Transverse colon (tissue), 4 donors: ENCODE measurements around the gene MAP3K8. TPM values are rescaled to one million over a fixed set of nuclear protein-coding genes. Genes with fewer than 3 reads are reported as not detected.
A peak's percentile ranks its signal among the peaks of the same experiment; 100 is the strongest.

Source experiments
- DNase-seq: peaks from one replicate; pipeline ENCODE4 v3.0.0-alpha.2; 2019
- H3K27ac ChIP-seq, 4 donors: fragments of 200-600 bp; sonication (generic); 2 replicates each; pipeline ENCODE4 v1.5.1; 2016 to 2018; ENCODE audit warnings: inconsistent platforms in 4 of 4
- H3K27me3 ChIP-seq: fragments of 200-600 bp; sonication (generic); 2 replicates; pipeline ENCODE4 v1.5.1; 2017; ENCODE audit warnings: inconsistent platforms
- H3K36me3 ChIP-seq, 4 donors: fragments of 200-600 bp; sonication (generic); 2 replicates each; pipeline ENCODE4 v1.5.1; 2017 to 2019; ENCODE audit warnings: inconsistent platforms in 4 of 4
- H3K4me1 ChIP-seq, 4 donors: fragments of 200-600 bp; sonication (generic); 2 replicates each; pipeline ENCODE4 v1.5.1; 2017 to 2020; ENCODE audit warnings: inconsistent platforms in 4 of 4
- H3K4me3 ChIP-seq, 4 donors: fragments of 200-600 bp; sonication (generic); 1 replicate in 1 of 4; 2 replicates in 3 of 4; pipeline versions ENCODE4 v1.5.1 to v1.6.1; 2017 to 2019; ENCODE audit warnings: inconsistent platforms in 4 of 4
- H3K9me3 ChIP-seq, 2 donors: fragments of 200-600 bp; sonication (generic); 2 replicates each; pipeline ENCODE4 v1.5.1; 2017 to 2019; ENCODE audit warnings: inconsistent platforms in 2 of 2
- CTCF ChIP-seq, 5 experiments: fragments of 200-600 bp in 3 of 5; fragments of 450-650 bp in 2 of 5; sonication (generic) in 3 of 5; IDR thresholded peaks; 1 replicate in 2 of 5; 2 replicates in 3 of 5; pipeline ENCODE4 v1.5.1; 2016 to 2017; ENCODE audit warnings: antibody characterized with exemption in 5 of 5, inconsistent platforms in 3 of 5, mild to moderate bottlenecking in 2 of 5, moderate library complexity in 1 of 5
- EP300 ChIP-seq: sonication (generic); formaldehyde crosslinking; IDR thresholded peaks from one replicate; pipeline ENCODE4 v1.6.1; 2017; ENCODE audit warnings: antibody characterized with exemption, low read depth
- POLR2A ChIP-seq: fragments of 450-650 bp; IDR thresholded peaks from one replicate; pipeline ENCODE4 v1.6.1; 2016; ENCODE audit warnings: antibody characterized with exemption, mild to moderate bottlenecking, moderate library complexity
- POLR2AphosphoS5 ChIP-seq, 3 donors: sonication (generic); formaldehyde crosslinking; IDR thresholded peaks; one replicate each; pipeline ENCODE4 v1.6.1; 2016; ENCODE audit warnings: antibody characterized with exemption in 3 of 3
- WGBS, 2 donors: methylation state at CpG; one replicate each; pipeline ENCODE4 v1.1.5; 2018; ENCODE audit warnings: low coverage in 1 of 2; 5-methylcytosine and 5-hydroxymethylcytosine counted together
- in situ Hi-C, 4 donors: fragments of 200-750 bp; cut with MboI; loops; one replicate each; pipeline versions ENCODE4 v1.15.0 to v1.15.1; 2017; ENCODE audit warnings: low sequenced_read_pairs in 3 of 4, low pct_ligation_motif_present in 1 of 4, low pct_unique_long_range_greater_than_20kb in 1 of 4
- intact Hi-C: fragments of 100-400 bp; cut with DNase I; formaldehyde crosslinking; loops from one replicate; pipeline ENCODE4 v1.15.1; 2023; ENCODE audit warnings: low total_unique reads
- total RNA-seq, 4 donors: library from RNA; depleted of rRNA; stranded (reverse); fragments of >200 nt; gene quantifications; one replicate each; pipeline ENCODE4 v1.1.0, GENCODE V29; 2016

Gene MAP3K8
- total RNA-seq, 4 donors from 2014 or later = 2.2 to 26.7 (median 11.8) TPM

GRCh38 chr10:30459283-30459682 is 25.3 kb downstream of the MAP3K8 start:
- H3K4me3 ChIP-seq = no peak overlapping the region
- no peak for TF ChIP-seq CTCF (IDR thresholded peaks at IDR 0.05)
- TF ChIP-seq POLR2A = no peak
- no peak for TF ChIP-seq EP300
- TF ChIP-seq POLR2AphosphoS5 (IDR thresholded peaks at IDR 0.05) = no peak
- DNase-seq = peak; percentile 22
- H3K36me3 ChIP-seq = peaks cover 0 to 41% (median 12%) of the 10 kb centered on the region in 4 donors
- H3K27me3 ChIP-seq = no peaks in the 10 kb centered on the region
- in situ Hi-C loops (no loop called here), intact Hi-C loops (no loop called here)
- 75% methylated on average over 6 of the region's 6 CpGs; no CpG with 5 or more reads in 1 of the 2 donors for WGBS, 2 donors
- peaks cover 0 to 29% (median 20%) of the 10 kb centered on the region in 4 donors for H3K4me1 ChIP-seq
- peak overlapping the region; percentile 36 to 50 (median 42) for H3K27ac ChIP-seq
- H3K9me3 ChIP-seq = no peaks in the 10 kb centered on the region

GRCh38 chr10:30460121-30460520 is 26.1 kb downstream of the MAP3K8 start:
- H3K36me3 ChIP-seq = peaks cover 0 to 41% (median 12%) of the 10 kb centered on the region in 4 donors
- intact Hi-C loops = no loop called here
- peak overlapping the region in 3 of 4 donors; percentile 1 to 50 (median 4) for H3K27ac ChIP-seq
- in situ Hi-C loops = no loop called here
- H3K4me1 ChIP-seq = peaks cover 0 to 27% (median 17%) of the 10 kb centered on the region in 4 donors
- DNase-seq = no peak
- TF ChIP-seq EP300 (no peak), POLR2A (no peak), POLR2AphosphoS5 (IDR thresholded peaks at IDR 0.05) (no peak), CTCF (IDR thresholded peaks at IDR 0.05) (no peak)
- no peaks in the 10 kb centered on the region for H3K27me3 ChIP-seq
- no peak overlapping the region for H3K4me3 ChIP-seq
- no peaks in the 10 kb centered on the region for H3K9me3 ChIP-seq
- WGBS, 2 donors = 85 to 100% methylated on average over 2 to 3 of the region's 3 CpGs

- Histone ChIP-seq H3K9me3 (no peaks in the 10 kb centered on the region), H3K27ac (no peak overlapping the region), H3K27me3 (no peaks in the 10 kb centered on the region), H3K4me3 (no peak overlapping the region), H3K4me1 (peaks cover 0 to 9% (median 6%) of the 10 kb centered on the region in 4 donors), H3K36me3 (peaks cover 0 to 41% (median 12%) of the 10 kb centered on the region in 4 donors)
- intact Hi-C loops = no loop called here
- in situ Hi-C loops = no loop called here
- TF ChIP-seq CTCF (IDR thresholded peaks at IDR 0.05) (no peak), POLR2AphosphoS5 (IDR thresholded peaks at IDR 0.05) (peak in 1 of 3 donors; percentile 5)
- no peak for DNase-seq
- 77 to 84% methylated on average over 4 of the region's 4 CpGs for WGBS, 2 donors
Observed at GRCh38 chr10:30462513-30462912, 28.5 kb downstream of the MAP3K8 start.

GRCh38 chr10:30463944-30464451 is 30.0 kb downstream of the MAP3K8 start:
- intact Hi-C loops (no loop called here), in situ Hi-C loops (no loop called here)
- Histone ChIP-seq H3K27ac (no peak overlapping the region), H3K4me1 (peaks cover 0 to 8% (median 4%) of the 10 kb centered on the region in 4 donors), H3K27me3 (no peaks in the 10 kb centered on the region), H3K36me3 (peaks cover 0 to 32% (median 9%) of the 10 kb centered on the region in 4 donors), H3K9me3 (no peaks in the 10 kb centered on the region), H3K4me3 (no peak overlapping the region)
- no peak for DNase-seq
- WGBS, 2 donors = 80 to 85% methylated on average over 1 to 2 of the region's 2 CpGs
- TF ChIP-seq CTCF (IDR thresholded peaks at IDR 0.05) = no peak
- TF ChIP-seq EP300 = no peak
- TF ChIP-seq POLR2AphosphoS5 (IDR thresholded peaks at IDR 0.05) = no peak
- TF ChIP-seq POLR2A = no peak
